Progenitor cell of endocrine pancreas (in vitro differentiated cells): Measurements from ENCODE around the gene MAD1L1. TPM values are rescaled to one million over a fixed set of nuclear protein-coding genes. Genes with fewer than 3 reads are reported as not detected.
A peak's percentile ranks its signal among the peaks of the same experiment; 100 is the strongest.

ENCODE experiments used
- DNase-seq: peaks from one replicate; pipeline ENCODE4 v3.0.0; 2021; ENCODE audit warnings: low spot score; ENCODE audit not compliant: unreplicated experiment
- H3K27ac Mint-ChIP-seq: 2 replicates; pipeline ENCODE4 v1.8.0; 2021; ENCODE audit warnings: mild to moderate bottlenecking, moderate library complexity, mixed read lengths
- H3K27me3 Mint-ChIP-seq: 2 replicates; pipeline ENCODE4 v1.8.0; 2021; ENCODE audit warnings: mixed read lengths
- H3K36me3 Mint-ChIP-seq: 2 replicates; pipeline ENCODE4 v1.8.0; 2022; ENCODE audit warnings: mixed read lengths; ENCODE audit not compliant: insufficient read depth
- H3K4me1 Mint-ChIP-seq: 2 replicates; pipeline ENCODE4 v1.8.0; 2021; ENCODE audit warnings: low read depth, mixed read lengths
- H3K4me3 Mint-ChIP-seq: 2 replicates; pipeline ENCODE4 v1.8.0; 2021; ENCODE audit warnings: low read depth, mild to moderate bottlenecking, moderate library complexity, mixed read lengths
- H3K9me3 Mint-ChIP-seq: 2 replicates; pipeline ENCODE4 v1.8.0; 2021; ENCODE audit warnings: low read depth, mixed read lengths
- CTCF ChIP-seq: fragments of 200-600 bp; sonication (generic); IDR thresholded peaks from one replicate; pipeline ENCODE4 v1.5.0; 2021; ENCODE audit warnings: antibody characterized with exemption, mild to moderate bottlenecking; ENCODE audit not compliant: unreplicated experiment
- total RNA-seq: library from RNA; stranded (reverse); gene quantifications from 2 replicates; pipeline ENCODE4 v1.2.1, GENCODE V29; 2021

MAD1L1 gene
- total RNA-seq, 1 donor from 2014 or later: 49.8 TPM

GRCh38 chr7:2006921-2007381, 225.8 kb downstream of the MAD1L1 start:
- Mint-ChIP-seq H3K4me3 (no peak overlapping the region), H3K27ac (no peak overlapping the region), H3K9me3 (no peaks in the 10 kb centered on the region), H3K36me3 (no peaks in the 10 kb centered on the region), H3K27me3 (no peaks in the 10 kb centered on the region), H3K4me1 (no peaks in the 10 kb centered on the region)
- no peak for TF ChIP-seq CTCF
- DNase-seq: no peak

- peak overlapping the region; percentile 53 for H3K27ac Mint-ChIP-seq
- no peak overlapping the region for H3K4me3 Mint-ChIP-seq
- TF ChIP-seq CTCF: no peak
- no peaks in the 10 kb centered on the region for H3K4me1 Mint-ChIP-seq
- no peaks in the 10 kb centered on the region for H3K27me3 Mint-ChIP-seq
- no peaks in the 10 kb centered on the region for H3K9me3 Mint-ChIP-seq
- no peaks in the 10 kb centered on the region for H3K36me3 Mint-ChIP-seq
- no peak for DNase-seq
These were observed 226.4 kb downstream of the MAD1L1 start for GRCh38 chr7:2006231-2006771.

- Mint-ChIP-seq H3K4me1 (no peaks in the 10 kb centered on the region), H3K27ac (peak overlapping the region; percentile 53), H3K4me3 (no peak overlapping the region), H3K9me3 (no peaks in the 10 kb centered on the region), H3K27me3 (no peaks in the 10 kb centered on the region), H3K36me3 (no peaks in the 10 kb centered on the region)
- DNase-seq: no peak
- TF ChIP-seq CTCF: no peak
These were observed 227.0 kb downstream of the MAD1L1 start for GRCh38 chr7:2005786-2006185.

- DNase-seq: no peak
- no peak overlapping the region for H3K27ac Mint-ChIP-seq
- H3K27me3 Mint-ChIP-seq: no peaks in the 10 kb centered on the region
- no peaks in the 10 kb centered on the region for H3K4me1 Mint-ChIP-seq
- no peak for TF ChIP-seq CTCF
- peaks cover 2% of the 10 kb centered on the region for H3K36me3 Mint-ChIP-seq
- no peak overlapping the region for H3K4me3 Mint-ChIP-seq
- no peaks in the 10 kb centered on the region for H3K9me3 Mint-ChIP-seq
These were observed 227.7 kb downstream of the MAD1L1 start for GRCh38 chr7:2004841-2005725.

GRCh38 chr7:2003931-2004812, 228.6 kb downstream of the MAD1L1 start:
- no peaks in the 10 kb centered on the region for H3K4me1 Mint-ChIP-seq
- H3K27ac Mint-ChIP-seq: no peak overlapping the region
- no peak overlapping the region for H3K4me3 Mint-ChIP-seq
- TF ChIP-seq CTCF: no peak
- no peak for DNase-seq
- no peaks in the 10 kb centered on the region for H3K9me3 Mint-ChIP-seq
- peaks cover 2% of the 10 kb centered on the region for H3K36me3 Mint-ChIP-seq
- H3K27me3 Mint-ChIP-seq: no peaks in the 10 kb centered on the region
